Mucosa of stomach (tissue), 1 donor: ENCODE measurements around the gene ZNF484.
"Not testable (repeated sequence)": the region's sequence is repeated elsewhere in the genome, so short reads cannot be mapped to it uniquely, and the experiment has no call there.

Experiments used
- H3K27me3 ChIP-seq: one replicate; pipeline ENCODE4 v1.7.0; 2013; ENCODE audit warnings: mild to moderate bottlenecking, low read length; ENCODE audit not compliant: control insufficient read depth, insufficient read depth
- H3K36me3 ChIP-seq: one replicate; pipeline ENCODE4 v1.7.0; 2013; ENCODE audit warnings: low read length; ENCODE audit not compliant: control insufficient read depth, insufficient read depth
- H3K4me1 ChIP-seq: one replicate; pipeline ENCODE4 v1.7.0; 2013; ENCODE audit warnings: mild to moderate bottlenecking, low read length; ENCODE audit not compliant: control insufficient read depth, insufficient read depth
- H3K4me3 ChIP-seq: one replicate; pipeline ENCODE4 v1.7.0; 2013; ENCODE audit warnings: low read length
- H3K9ac ChIP-seq: one replicate; pipeline ENCODE4 v1.7.0; 2013; ENCODE audit warnings: mild to moderate bottlenecking, low read length, moderate library complexity
- H3K9me3 ChIP-seq: one replicate; pipeline ENCODE4 v1.7.0; 2013; ENCODE audit warnings: mild to moderate bottlenecking, low read length, moderate library complexity; ENCODE audit not compliant: control insufficient read depth
- donor health status: Pancreatic carcinoma.

Gene ZNF484

GRCh38 chr9:92807031-92807756, 70.6 kb downstream of the ZNF484 start:
- Histone ChIP-seq H3K4me1 (peaks cover 25% of the 10 kb centered on the region), H3K27me3 (peaks cover 78% of the 10 kb centered on the region), H3K9me3 (no peaks in the 10 kb centered on the region), H3K36me3 (no peaks in the 10 kb centered on the region), H3K9ac (no peak overlapping the region), H3K4me3 (no peak overlapping the region)

- Histone ChIP-seq H3K9me3 (no peaks in the 10 kb centered on the region), H3K4me1 (peaks cover 24% of the 10 kb centered on the region), H3K9ac (no peak overlapping the region), H3K4me3 (no peak overlapping the region), H3K36me3 (no peaks in the 10 kb centered on the region), H3K27me3 (peaks cover 62% of the 10 kb centered on the region)
Measured at GRCh38 chr9:92804727-92805126, 73.1 kb downstream of the ZNF484 start.

DNA sequence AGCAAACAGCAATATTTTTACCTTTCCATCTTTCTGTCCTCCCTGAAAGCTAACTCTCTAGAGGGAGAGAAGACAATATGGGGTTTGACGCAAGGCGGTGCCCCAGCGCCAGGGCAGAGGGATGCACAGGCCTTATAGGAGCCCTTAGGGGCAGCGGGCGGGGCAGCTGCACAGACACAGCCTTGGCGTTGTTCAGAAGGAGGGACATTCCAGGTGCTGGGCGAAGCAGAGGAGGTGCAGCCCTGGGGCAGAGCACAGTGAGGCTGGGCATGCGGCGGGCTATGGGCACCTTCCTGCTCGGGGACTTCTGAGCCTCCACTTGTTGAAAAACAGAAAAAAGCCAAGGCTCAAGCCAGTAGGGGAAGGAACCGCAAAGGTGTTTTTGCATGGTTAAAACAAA, 79.5 kb downstream of the ZNF484 start:
- peaks cover 29% of the 10 kb centered on the region for H3K27me3 ChIP-seq
- no peaks in the 10 kb centered on the region for H3K4me1 ChIP-seq
- H3K9me3 ChIP-seq: no peaks in the 10 kb centered on the region
- no peak overlapping the region for H3K9ac ChIP-seq
- H3K4me3 ChIP-seq: no peak overlapping the region
- H3K36me3 ChIP-seq: no peaks in the 10 kb centered on the region

DNA sequence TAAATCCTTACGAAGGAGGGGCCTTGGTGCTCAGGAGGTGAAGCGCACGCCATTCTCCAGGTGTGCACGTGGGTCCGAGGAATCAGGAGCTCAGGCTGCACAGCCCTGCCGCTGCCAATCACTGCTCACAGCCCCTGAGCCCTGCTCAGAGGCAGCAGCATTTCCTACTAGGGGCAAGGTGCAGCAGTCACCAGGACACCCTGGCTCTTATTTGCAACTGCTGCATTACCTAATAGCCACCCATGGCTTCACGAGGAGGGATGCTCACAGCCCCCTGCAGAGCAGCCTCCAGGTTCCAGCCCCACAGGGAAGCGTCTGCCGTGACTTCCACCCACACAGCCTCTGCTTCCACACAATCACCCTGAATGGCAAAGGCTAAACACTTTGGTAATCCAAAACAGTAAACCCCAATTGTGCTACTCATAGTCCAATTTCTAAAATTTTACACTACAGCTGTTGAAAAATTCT, 81.5 kb downstream of the ZNF484 start:
- not testable (repeated sequence) for H3K9ac ChIP-seq, H3K9me3 ChIP-seq, H3K4me1 ChIP-seq, H3K36me3 ChIP-seq, H3K4me3 ChIP-seq
- H3K27me3 ChIP-seq: peaks cover 36% of the 10 kb centered on the region

DNA sequence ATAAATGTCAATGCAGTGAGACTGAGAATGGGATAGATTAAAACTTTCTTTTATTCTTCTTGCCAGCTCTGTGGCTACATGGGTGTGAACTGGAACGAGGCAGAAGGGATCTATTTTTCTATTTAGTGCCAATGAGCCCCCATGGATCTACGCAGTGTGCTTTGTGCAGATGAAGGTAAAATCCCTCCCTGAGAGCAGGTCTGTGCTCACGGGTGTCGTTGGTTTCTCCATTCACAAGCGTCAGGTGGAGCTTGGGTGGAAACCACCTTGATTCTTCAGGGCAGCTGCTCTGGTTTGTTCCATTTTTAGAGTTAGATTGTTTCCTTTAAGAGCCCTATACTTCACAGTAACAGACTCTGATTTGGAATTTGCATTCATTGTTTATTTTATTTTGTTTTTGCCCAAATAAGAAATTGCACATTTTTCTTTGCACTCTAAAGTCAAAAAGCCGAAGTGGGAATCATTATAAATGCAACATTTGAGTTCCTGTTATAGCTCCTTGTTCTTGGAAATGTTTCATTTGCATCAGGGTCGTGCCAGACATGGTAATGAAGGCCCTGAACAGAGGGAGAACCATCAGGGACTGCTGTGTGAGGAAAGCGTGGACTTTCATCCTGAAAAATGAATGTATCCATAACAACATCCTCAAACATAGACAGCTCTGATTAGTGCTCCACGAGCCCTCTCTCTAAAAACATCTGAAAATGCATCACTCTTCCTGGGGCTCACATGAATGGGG, 82.1 kb downstream of the ZNF484 start:
- Histone ChIP-seq H3K4me1 (no peaks in the 10 kb centered on the region), H3K4me3 (no peak overlapping the region), H3K9me3 (no peaks in the 10 kb centered on the region), H3K36me3 (no peaks in the 10 kb centered on the region), H3K9ac (no peak overlapping the region), H3K27me3 (peaks cover 36% of the 10 kb centered on the region)
